Smooth muscle cell (in vitro differentiated cells): ENCODE results near the gene CCND2. TPM values are rescaled to one million over a fixed set of nuclear protein-coding genes. Genes with fewer than 3 reads are reported as not detected.

ENCODE experiments used
- DNase-seq: peaks from one replicate; lab custom pipeline; 2025; ENCODE audit not compliant: unreplicated experiment; lab: John Stamatoyannopoulos, UW
- H2AFZ ChIP-seq: fragments of 200-600 bp; sonication (generic); 2 replicates; pipeline ENCODE4 v1.6.0; 2016; ENCODE audit warnings: antibody characterized with exemption, low read depth, mild to moderate bottlenecking
- H3F3A ChIP-seq: fragments of 200-600 bp; sonication (generic); 2 replicates; pipeline ENCODE4 v1.6.0; 2017; ENCODE audit warnings: antibody characterized with exemption, low read depth
- H3K27ac ChIP-seq: fragments of 200-600 bp; sonication (generic); 2 replicates; pipeline ENCODE4 v1.5.1; 2016; ENCODE audit warnings: low read depth, mild to moderate bottlenecking
- H3K27me3 ChIP-seq: fragments of 200-600 bp; sonication (generic); 2 replicates; pipeline ENCODE4 v1.6.1; 2016; ENCODE audit warnings: low read depth, mild to moderate bottlenecking
- H3K36me3 ChIP-seq: fragments of 200-600 bp; sonication (generic); 2 replicates; pipeline ENCODE4 v1.5.1; 2016; ENCODE audit warnings: low read depth
- H3K4me1 ChIP-seq: fragments of 200-600 bp; sonication (generic); 2 replicates; pipeline ENCODE4 v1.5.1; 2016; ENCODE audit warnings: low read depth
- H3K4me2 ChIP-seq: fragments of 200-600 bp; sonication (generic); 2 replicates; pipeline ENCODE4 v1.6.0; 2016; ENCODE audit warnings: mild to moderate bottlenecking
- H3K4me3 ChIP-seq: fragments of 200-600 bp; sonication (generic); 2 replicates; pipeline ENCODE4 v1.5.1; 2016; ENCODE audit warnings: mild to moderate bottlenecking
- H3K79me2 ChIP-seq: fragments of 200-600 bp; sonication (generic); 2 replicates; pipeline ENCODE4 v1.6.0; 2016; ENCODE audit warnings: low read depth, mild to moderate bottlenecking
- H3K9ac ChIP-seq: fragments of 200-600 bp; sonication (generic); 2 replicates; pipeline ENCODE4 v1.6.0; 2016; ENCODE audit warnings: low read depth
- H3K9me3 ChIP-seq: fragments of 200-600 bp; sonication (generic); replicated peaks from 2 replicates; pipeline ENCODE4 v1.5.1; 2016; ENCODE audit warnings: low read depth
- H4K20me1 ChIP-seq: fragments of 200-600 bp; sonication (generic); 2 replicates; pipeline ENCODE4 v1.6.0; 2016; ENCODE audit warnings: low read depth
- CTCF ChIP-seq: fragments of 200-600 bp; sonication (generic); IDR thresholded peaks from 2 replicates; pipeline ENCODE4 v1.5.1; 2017; ENCODE audit warnings: borderline replicate concordance, mild to moderate bottlenecking, antibody characterized with exemption; ENCODE audit not compliant: insufficient read depth, poor library complexity, severe bottlenecking
- WGBS: methylation state at CpG from one replicate; pipeline ENCODE4 v1.1.7; 2016; ENCODE audit warnings: low lambda C conversion rate; 5-methylcytosine and 5-hydroxymethylcytosine counted together
- polyA plus RNA-seq: library from polyadenylated mRNA; unstranded; fragments of >200 nt; fragmentation: Nextera tagmentation; extraction: Ambion mirVana; gene quantifications from 2 replicates; pipeline ENCODE4 v1.2.1, GENCODE V29; 2016
- total RNA-seq: library from RNA; depleted of rRNA; stranded (reverse); fragments of >200 nt; gene quantifications from 2 replicates; pipeline ENCODE4 v1.2.3, GENCODE V29; 2014

The CCND2 gene
- total and polyA plus RNA-seq, 2 experiments from 2014 or later: 356 to 462 TPM

- peak overlapping the region; percentile 65 for H3K27ac ChIP-seq
- H4K20me1 ChIP-seq: peaks cover 48% of the 10 kb centered on the region
- H3K79me2 ChIP-seq: no peaks in the 10 kb centered on the region
- H3K9ac ChIP-seq: no peak overlapping the region
- H3K36me3 ChIP-seq: no peaks in the 10 kb centered on the region
- no peak overlapping the region for H2AFZ ChIP-seq
- H3K9me3 ChIP-seq: no peaks in the 10 kb centered on the region
- H3K27me3 ChIP-seq: no peaks in the 10 kb centered on the region
- 44% methylated on average over 14 of the region's 14 CpGs for WGBS
- H3K4me1 ChIP-seq: peaks cover 11% of the 10 kb centered on the region
- H3K4me2 ChIP-seq: peak overlapping the region; percentile 80
- H3F3A ChIP-seq: peaks cover 40% of the 10 kb centered on the region
- DNase-seq: no peak
- no peak overlapping the region for H3K4me3 ChIP-seq
- no peak for TF ChIP-seq CTCF
Observed at GRCh38 chr12:4308334-4308950, 34.9 kb downstream of the CCND2 start.

- Histone ChIP-seq H3K4me2 (no peak overlapping the region), H3K4me3 (no peak overlapping the region), H3K36me3 (no peaks in the 10 kb centered on the region), H3F3A (peaks cover 9% of the 10 kb centered on the region), H3K9ac (no peak overlapping the region), H3K4me1 (peaks cover 8% of the 10 kb centered on the region), H3K79me2 (no peaks in the 10 kb centered on the region), H3K9me3 (no peaks in the 10 kb centered on the region), H3K27ac (no peak overlapping the region), H4K20me1 (peaks cover 16% of the 10 kb centered on the region), H2AFZ (no peak overlapping the region), H3K27me3 (no peaks in the 10 kb centered on the region)
- no peak for DNase-seq
- 98% methylated on average over 5 of the region's 5 CpGs for WGBS
- TF ChIP-seq CTCF: no peak
Observed at GRCh38 chr12:4311776-4312175, 38.2 kb downstream of the CCND2 start.

- WGBS: 90% methylated on average over 2 of the region's 2 CpGs
- no peak for TF ChIP-seq CTCF
- no peaks in the 10 kb centered on the region for H3K79me2 ChIP-seq
- peaks cover 3% of the 10 kb centered on the region for H3K4me1 ChIP-seq
- no peak overlapping the region for H3K9ac ChIP-seq
- peaks cover 11% of the 10 kb centered on the region for H4K20me1 ChIP-seq
- no peak overlapping the region for H2AFZ ChIP-seq
- no peak overlapping the region for H3K4me2 ChIP-seq
- no peaks in the 10 kb centered on the region for H3K27me3 ChIP-seq
- peaks cover 4% of the 10 kb centered on the region for H3F3A ChIP-seq
- H3K9me3 ChIP-seq: no peaks in the 10 kb centered on the region
- no peak overlapping the region for H3K4me3 ChIP-seq
- no peaks in the 10 kb centered on the region for H3K36me3 ChIP-seq
- no peak for DNase-seq
- no peak overlapping the region for H3K27ac ChIP-seq
Observed at GRCh38 chr12:4312251-4312650, 38.7 kb downstream of the CCND2 start.

GRCh38 chr12:4320497-4320852, 46.9 kb downstream of the CCND2 start:
- no peaks in the 10 kb centered on the region for H3K36me3 ChIP-seq
- peak overlapping the region; percentile 88 for H3K4me2 ChIP-seq
- 0% methylated on average over 13 of the region's 13 CpGs for WGBS
- no peaks in the 10 kb centered on the region for H3K27me3 ChIP-seq
- peaks cover 9% of the 10 kb centered on the region for H3K4me1 ChIP-seq
- peak overlapping the region; percentile 85 for H3K9ac ChIP-seq
- H3K4me3 ChIP-seq: peak overlapping the region; percentile 94
- DNase-seq: no peak
- peaks cover 41% of the 10 kb centered on the region for H3K79me2 ChIP-seq
- H3K27ac ChIP-seq: peak overlapping the region; percentile 91
- TF ChIP-seq CTCF: no peak
- no peaks in the 10 kb centered on the region for H3K9me3 ChIP-seq
- H2AFZ ChIP-seq: peak overlapping the region; percentile 82
- H4K20me1 ChIP-seq: peaks cover 33% of the 10 kb centered on the region
- H3F3A ChIP-seq: peaks cover 3% of the 10 kb centered on the region
